GM18520 (cell line): ENCODE data around the gene ROR2.
"Not testable (repeated sequence)": the region's sequence is repeated elsewhere in the genome, so short reads cannot be mapped to it uniquely, and the experiment has no call there.

Experiments
- ATAC-seq: cut with Tn5 transposase; IDR thresholded peaks from one replicate; pipeline ENCODE4 v1.9.1; 2021; ENCODE audit not compliant: unreplicated experiment

Gene ROR2

GRCh38 chr9:91802391-91802790 lies 147.6 kb downstream of the ROR2 start:
- no peak for ATAC-seq

GRCh38 chr9:91800473-91801030 lies 149.5 kb downstream of the ROR2 start:
- no peak for ATAC-seq

GRCh38 chr9:91799113-91799744 lies 150.8 kb downstream of the ROR2 start:
- ATAC-seq: no peak

- not testable (repeated sequence) for ATAC-seq
Measured at GRCh38 chr9:91798273-91799112, 151.5 kb downstream of the ROR2 start.

GRCh38 chr9:91797517-91797916 lies 152.5 kb downstream of the ROR2 start:
- ATAC-seq: not testable (repeated sequence)

GRCh38 chr9:91796516-91796915 lies 153.5 kb downstream of the ROR2 start:
- not testable (repeated sequence) for ATAC-seq

GRCh38 chr9:91795598-91796241 lies 154.3 kb downstream of the ROR2 start:
- no peak for ATAC-seq

- not testable (repeated sequence) for ATAC-seq
Measured at GRCh38 chr9:91793371-91793770, 156.7 kb downstream of the ROR2 start.

GRCh38 chr9:91790917-91791316 lies 159.1 kb downstream of the ROR2 start:
- ATAC-seq: no peak

GRCh38 chr9:91789941-91790340 lies 160.1 kb downstream of the ROR2 start:
- ATAC-seq: no peak

GRCh38 chr9:91787931-91788330 lies 162.1 kb downstream of the ROR2 start:
- ATAC-seq: no peak

- no peak for ATAC-seq
Measured at GRCh38 chr9:91786132-91786896, 163.7 kb downstream of the ROR2 start.

GRCh38 chr9:91785447-91785842 lies 164.6 kb downstream of the ROR2 start:
- no peak for ATAC-seq

GRCh38 chr9:91784673-91785446 lies 165.2 kb downstream of the ROR2 start:
- ATAC-seq: no peak

GRCh38 chr9:91783876-91784672 lies 166.0 kb downstream of the ROR2 start:
- no peak for ATAC-seq

GRCh38 chr9:91783411-91783810 lies 166.6 kb downstream of the ROR2 start:
- no peak for ATAC-seq

- ATAC-seq: no peak
Measured at GRCh38 chr9:91782708-91783214, 167.3 kb downstream of the ROR2 start.

- no peak for ATAC-seq
Measured at GRCh38 chr9:91781906-91782305, 168.1 kb downstream of the ROR2 start.

- no peak for ATAC-seq
Measured at GRCh38 chr9:91781116-91781515, 168.9 kb downstream of the ROR2 start.
